HG03175 (cell line): ENCODE measurements around the gene FBXW8.
A peak's percentile ranks its signal among the peaks of the same experiment; 100 is the strongest.
"Not testable (repeated sequence)": the region's sequence is repeated elsewhere in the genome, so short reads cannot be mapped to it uniquely, and the experiment has no call there.

Experiments used
- ATAC-seq: cut with Tn5 transposase; IDR thresholded peaks from one replicate; pipeline ENCODE4 v1.9.1; 2021; ENCODE audit warnings: mild to moderate bottlenecking, moderate library complexity; ENCODE audit not compliant: unreplicated experiment

Gene FBXW8

GRCh38 chr12:117051380-117051779 lies 140.6 kb downstream of the FBXW8 start:
- no peak for ATAC-seq

DNA sequence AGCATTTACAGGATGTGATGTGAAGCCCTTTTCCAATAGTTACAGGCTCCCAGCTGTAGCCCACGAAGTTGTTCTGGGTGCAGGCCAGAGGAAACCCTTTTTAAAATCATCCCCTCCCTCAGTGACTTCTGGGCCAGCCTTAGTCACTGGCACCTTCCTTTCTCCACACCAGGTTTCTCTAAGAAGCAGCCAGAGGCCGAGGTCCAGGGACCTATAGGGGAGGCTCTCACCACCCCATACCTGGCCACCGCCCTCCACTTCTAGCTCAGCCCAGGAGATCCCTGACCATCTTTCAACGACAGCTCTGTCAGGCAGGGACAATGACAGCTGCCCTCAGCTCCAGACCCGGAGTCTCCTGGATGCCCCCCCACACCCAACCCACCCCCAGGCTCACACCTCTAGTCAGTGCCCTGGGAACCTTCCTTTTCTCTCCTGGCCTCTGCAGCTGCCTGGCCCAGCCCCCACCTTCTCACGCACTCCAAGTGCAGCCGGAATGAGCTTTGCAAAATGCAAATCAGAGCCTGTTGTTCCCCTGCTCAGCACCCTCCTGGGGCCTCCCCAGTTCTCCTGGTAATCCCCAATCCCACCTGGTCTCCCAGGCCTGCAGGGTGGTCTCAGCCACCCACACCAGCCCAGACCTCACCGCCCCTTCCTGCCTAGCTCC lies 141.8 kb downstream of the FBXW8 start:
- no peak for ATAC-seq

GRCh38 chr12:117053050-117053400 lies 142.3 kb downstream of the FBXW8 start:
- ATAC-seq, result no peak

DNA sequence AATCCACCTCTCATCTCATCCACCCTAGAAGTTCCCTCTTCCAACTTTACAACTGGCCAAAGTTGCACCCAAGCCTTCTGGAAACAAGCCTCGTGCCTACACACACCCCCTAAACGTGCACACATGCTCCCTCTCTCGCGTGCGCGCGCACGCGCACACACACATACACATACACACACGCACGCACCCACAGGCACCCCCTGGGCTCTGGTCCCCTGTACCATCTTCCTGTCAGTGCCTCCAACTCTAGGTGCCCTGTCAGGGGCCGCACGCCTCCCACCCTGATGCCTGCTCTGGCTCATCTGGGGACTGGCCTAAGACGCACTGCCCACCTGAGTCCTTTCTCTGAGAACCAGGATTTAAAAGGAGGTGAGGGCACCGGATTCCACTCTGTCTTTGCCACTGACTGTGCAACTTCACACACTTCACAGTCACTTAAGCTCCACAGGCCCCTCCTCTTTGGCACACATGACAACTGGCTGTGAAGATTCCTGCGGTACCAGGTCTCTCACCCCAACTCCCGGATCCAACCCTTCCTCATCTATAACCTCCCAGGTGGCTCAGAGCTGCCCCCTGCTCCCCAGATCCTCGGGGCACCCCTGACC lies 142.9 kb downstream of the FBXW8 start:
- no peak for ATAC-seq

- no peak for ATAC-seq
Measured at GRCh38 chr12:117054279-117054678, 143.5 kb downstream of the FBXW8 start.

GRCh38 chr12:117057626-117058025 lies 146.9 kb downstream of the FBXW8 start:
- ATAC-seq, result not testable (repeated sequence)

- ATAC-seq, result no peak
Measured at GRCh38 chr12:117058442-117059072, 147.8 kb downstream of the FBXW8 start.

GRCh38 chr12:117059156-117059555 lies 148.4 kb downstream of the FBXW8 start:
- ATAC-seq, result no peak

GRCh38 chr12:117060246-117060928 lies 149.6 kb downstream of the FBXW8 start:
- ATAC-seq, result no peak

GRCh38 chr12:117060929-117061305 lies 150.2 kb downstream of the FBXW8 start:
- no peak for ATAC-seq

- no peak for ATAC-seq
Measured at GRCh38 chr12:117061555-117062079, 150.9 kb downstream of the FBXW8 start.

- peak; percentile 67 for ATAC-seq
Measured at GRCh38 chr12:117063162-117063911, 152.6 kb downstream of the FBXW8 start.

GRCh38 chr12:117064049-117064448 lies 153.3 kb downstream of the FBXW8 start:
- no peak for ATAC-seq

DNA sequence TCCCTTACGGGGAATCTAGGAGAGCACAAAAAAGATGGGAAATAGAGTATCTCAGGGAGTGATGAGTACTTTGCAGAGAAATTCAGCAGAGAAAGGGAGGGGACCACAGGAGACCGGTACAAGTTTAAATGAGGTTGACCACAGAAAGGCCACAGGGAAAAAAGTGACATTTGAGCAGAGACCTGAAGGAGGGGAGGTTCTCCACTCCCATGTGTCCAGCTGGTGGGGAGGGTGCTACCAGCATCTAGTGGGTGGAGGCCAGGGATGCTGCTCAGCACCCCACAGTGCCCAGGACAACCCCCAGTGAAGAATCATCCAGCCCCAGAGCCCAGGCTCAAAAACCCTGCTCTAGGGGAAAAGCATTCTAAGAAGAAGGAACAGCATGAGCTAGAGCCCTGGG lies 153.8 kb downstream of the FBXW8 start:
- ATAC-seq, result no peak

DNA sequence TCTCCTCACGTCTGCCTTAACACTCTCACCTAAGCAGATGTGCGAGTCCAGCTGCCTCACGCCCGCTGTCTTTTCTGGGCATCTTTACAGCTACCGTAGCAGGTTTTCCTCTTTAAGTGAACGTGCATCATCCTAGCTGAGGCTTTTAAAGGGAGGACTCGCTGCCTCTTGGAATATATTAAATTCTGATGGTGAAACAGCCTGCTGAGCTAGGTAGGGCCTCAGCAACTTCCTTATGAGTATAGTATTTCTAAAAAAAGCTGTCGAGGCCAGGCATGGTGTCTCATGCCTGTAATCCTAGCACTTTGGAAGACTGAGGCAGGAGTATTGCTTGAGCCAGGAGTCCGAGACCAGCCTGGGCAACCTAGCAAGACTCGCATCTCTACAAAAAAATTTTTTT lies 156.3 kb downstream of the FBXW8 start:
- ATAC-seq, result no peak

DNA sequence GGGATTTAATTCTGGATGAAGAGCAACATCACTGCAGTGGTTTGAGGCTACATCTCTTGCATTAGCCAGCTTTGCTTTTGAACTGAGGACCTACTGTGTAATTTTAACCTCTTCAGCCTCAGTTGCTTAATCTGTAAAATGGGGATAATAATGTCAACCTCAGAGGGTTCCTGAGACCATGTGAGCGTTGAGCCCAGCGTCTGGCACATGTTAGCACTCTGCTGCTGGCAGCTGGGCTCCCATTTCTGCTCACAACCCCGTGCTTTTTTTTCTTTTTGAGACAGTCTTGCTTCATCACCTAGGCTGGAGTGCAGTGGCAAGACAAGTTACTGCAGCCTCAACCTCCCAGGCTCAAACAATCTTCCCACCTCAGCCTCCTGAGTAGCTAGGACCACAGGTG lies 156.9 kb downstream of the FBXW8 start:
- ATAC-seq, result no peak

DNA sequence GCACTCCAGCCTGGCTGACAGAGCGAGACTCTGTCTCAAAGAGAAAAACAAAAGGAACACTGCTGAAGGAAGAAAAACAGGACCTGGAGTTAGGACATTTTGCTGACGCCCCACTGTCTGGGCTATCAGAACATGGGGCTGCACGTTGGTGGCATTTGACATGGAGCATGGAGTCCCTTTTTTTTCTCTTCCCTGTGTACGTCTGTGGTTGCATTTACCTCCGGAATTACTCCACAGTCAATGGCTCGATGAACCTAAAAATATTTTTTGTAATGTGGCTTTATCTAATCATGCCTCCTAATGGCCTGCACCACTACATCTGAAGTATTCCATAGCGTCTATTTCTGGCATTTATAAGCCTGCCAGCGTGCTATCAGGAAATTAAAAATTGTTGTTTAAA lies 157.7 kb downstream of the FBXW8 start:
- no peak for ATAC-seq

GRCh38 chr12:117069101-117069797 lies 158.5 kb downstream of the FBXW8 start:
- ATAC-seq, result no peak

GRCh38 chr12:117069926-117070900 lies 159.5 kb downstream of the FBXW8 start:
- no peak for ATAC-seq
